Osteocyte (in vitro differentiated cells): ENCODE results near the gene GPX8. TPM values are rescaled to one million over a fixed set of nuclear protein-coding genes. Genes with fewer than 3 reads are reported as not detected.

ENCODE experiments used
- DNase-seq: peaks from one replicate; pipeline ENCODE4 v3.0.0; 2021; ENCODE audit warnings: mixed read lengths; ENCODE audit not compliant: unreplicated experiment; ENCODE audit errors: extremely low spot score
- H3K27ac Mint-ChIP-seq: one replicate; pipeline ENCODE4 v1.8.0; 2021; ENCODE audit warnings: mild to moderate bottlenecking, mixed read lengths; ENCODE audit not compliant: unreplicated experiment
- H3K27me3 Mint-ChIP-seq: one replicate; pipeline ENCODE4 v1.8.0; 2021; ENCODE audit warnings: mixed read lengths; ENCODE audit not compliant: unreplicated experiment
- H3K36me3 Mint-ChIP-seq: one replicate; pipeline ENCODE4 v1.8.0; 2021; ENCODE audit warnings: mixed read lengths; ENCODE audit not compliant: unreplicated experiment
- H3K4me1 Mint-ChIP-seq: one replicate; pipeline ENCODE4 v1.8.0; 2021; ENCODE audit warnings: mixed read lengths; ENCODE audit not compliant: unreplicated experiment
- H3K4me3 Mint-ChIP-seq: one replicate; pipeline ENCODE4 v1.8.0; 2021; ENCODE audit warnings: mild to moderate bottlenecking, moderate library complexity, mixed read lengths; ENCODE audit not compliant: unreplicated experiment
- H3K9me3 Mint-ChIP-seq: one replicate; pipeline ENCODE4 v1.8.0; 2021; ENCODE audit warnings: mixed read lengths; ENCODE audit not compliant: unreplicated experiment
- total RNA-seq: library from RNA; stranded (reverse); gene quantifications from 2 replicates; pipeline ENCODE4 v1.2.1, GENCODE V29; 2021
- TF ChIP-seq, protein P1 (sequence below): fragments of 200-600 bp; sonication (generic); IDR thresholded peaks from 2 replicates; pipeline ENCODE4 v1.5.0; 2021; ENCODE audit warnings: antibody characterized with exemption, mild to moderate bottlenecking, moderate library complexity

Gene GPX8
- total RNA-seq, 1 donor from 2014 or later, result 139 TPM

DNA sequence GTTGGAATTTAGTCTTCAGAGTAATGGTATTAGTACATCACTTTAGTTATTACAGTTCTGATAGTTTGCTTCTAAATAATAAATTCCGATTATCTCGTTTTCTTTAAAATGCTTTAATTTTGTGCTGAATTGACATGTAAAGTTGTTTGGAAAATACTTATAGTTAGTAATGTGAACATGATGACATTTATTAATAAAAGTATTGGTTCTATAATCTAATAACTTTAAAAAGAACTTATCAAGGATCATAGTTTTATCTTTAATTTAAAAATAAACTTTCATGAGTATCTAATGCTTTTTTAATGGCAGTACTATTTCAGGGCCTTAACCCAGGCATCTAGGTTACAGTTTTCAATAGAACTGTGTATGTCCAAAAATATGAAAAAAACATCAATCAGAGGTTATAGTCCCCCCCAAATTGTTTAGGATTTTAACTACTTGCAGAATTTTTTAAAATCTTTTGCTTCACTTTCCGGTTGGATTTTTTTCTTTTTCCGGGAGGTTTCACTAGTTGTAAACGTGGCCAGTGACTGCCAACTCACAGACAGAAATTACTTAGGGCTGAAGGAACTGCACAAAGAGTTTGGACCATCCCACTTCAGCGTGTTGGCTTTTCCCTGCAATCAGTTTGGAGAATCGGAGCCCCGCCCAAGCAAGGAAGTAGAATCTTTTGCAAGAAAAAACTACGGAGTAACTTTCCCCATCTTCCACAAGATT, 680 bp downstream of the GPX8 start:
- Mint-ChIP-seq H3K4me3 (peak overlapping the region; percentile 90), H3K9me3 (no peaks in the 10 kb centered on the region), H3K27me3 (no peaks in the 10 kb centered on the region), H3K36me3 (peaks cover 26% of the 10 kb centered on the region), H3K27ac (peak overlapping the region; percentile 97), H3K4me1 (peaks cover 21% of the 10 kb centered on the region)
- DNase-seq, result peak; percentile 87
- TF ChIP-seq, protein P1, sequence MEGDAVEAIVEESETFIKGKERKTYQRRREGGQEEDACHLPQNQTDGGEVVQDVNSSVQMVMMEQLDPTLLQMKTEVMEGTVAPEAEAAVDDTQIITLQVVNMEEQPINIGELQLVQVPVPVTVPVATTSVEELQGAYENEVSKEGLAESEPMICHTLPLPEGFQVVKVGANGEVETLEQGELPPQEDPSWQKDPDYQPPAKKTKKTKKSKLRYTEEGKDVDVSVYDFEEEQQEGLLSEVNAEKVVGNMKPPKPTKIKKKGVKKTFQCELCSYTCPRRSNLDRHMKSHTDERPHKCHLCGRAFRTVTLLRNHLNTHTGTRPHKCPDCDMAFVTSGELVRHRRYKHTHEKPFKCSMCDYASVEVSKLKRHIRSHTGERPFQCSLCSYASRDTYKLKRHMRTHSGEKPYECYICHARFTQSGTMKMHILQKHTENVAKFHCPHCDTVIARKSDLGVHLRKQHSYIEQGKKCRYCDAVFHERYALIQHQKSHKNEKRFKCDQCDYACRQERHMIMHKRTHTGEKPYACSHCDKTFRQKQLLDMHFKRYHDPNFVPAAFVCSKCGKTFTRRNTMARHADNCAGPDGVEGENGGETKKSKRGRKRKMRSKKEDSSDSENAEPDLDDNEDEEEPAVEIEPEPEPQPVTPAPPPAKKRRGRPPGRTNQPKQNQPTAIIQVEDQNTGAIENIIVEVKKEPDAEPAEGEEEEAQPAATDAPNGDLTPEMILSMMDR, result no peak

DNA sequence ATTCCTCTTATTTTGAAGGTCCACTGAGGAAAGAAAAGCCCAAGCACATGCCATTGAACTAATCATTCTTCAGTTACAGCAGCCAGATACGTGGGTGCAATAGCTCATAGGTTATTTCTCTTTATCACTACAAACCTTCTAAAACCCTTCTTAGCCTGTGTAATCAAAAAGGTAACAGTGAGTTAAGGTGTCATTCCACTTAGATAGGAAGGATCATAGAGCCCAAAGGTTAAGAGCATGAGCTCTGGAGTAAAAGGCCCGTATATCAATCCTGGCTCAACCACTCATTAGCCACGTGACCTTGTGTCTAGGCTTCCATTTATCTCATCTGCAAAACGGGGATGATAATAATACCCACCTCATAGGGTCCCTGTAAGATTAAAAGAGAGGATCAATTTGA, 2.7 kb downstream of the GPX8 start:
- Mint-ChIP-seq H3K4me3 (no peak overlapping the region), H3K27ac (no peak overlapping the region), H3K4me1 (peaks cover 21% of the 10 kb centered on the region), H3K9me3 (no peaks in the 10 kb centered on the region), H3K36me3 (peaks cover 39% of the 10 kb centered on the region), H3K27me3 (no peaks in the 10 kb centered on the region)
- TF ChIP-seq, protein P1, result no peak
- DNase-seq, result no peak

DNA sequence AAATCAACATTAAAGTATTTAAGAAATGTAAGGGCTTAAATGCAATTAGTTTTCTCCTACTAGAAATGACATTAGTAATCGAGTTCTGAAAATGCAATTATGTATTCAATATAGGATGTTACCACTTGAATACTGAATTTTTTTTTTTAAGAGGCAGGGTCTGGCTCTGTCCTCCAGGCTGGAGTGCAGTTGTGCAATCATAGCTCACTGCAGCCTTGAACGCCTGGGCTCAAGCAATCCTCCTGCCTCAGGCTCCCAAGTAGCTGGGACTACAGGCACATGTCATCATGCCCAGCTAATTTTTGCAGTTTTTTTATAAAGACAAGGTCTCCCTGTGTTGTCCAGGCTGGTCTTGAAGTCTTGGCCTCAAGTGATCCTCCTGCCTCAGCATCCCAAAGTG, 11.5 kb downstream of the GPX8 start:
- no peak overlapping the region for H3K27ac Mint-ChIP-seq
- H3K27me3 Mint-ChIP-seq, result peaks cover 42% of the 10 kb centered on the region
- H3K9me3 Mint-ChIP-seq, result no peaks in the 10 kb centered on the region
- DNase-seq, result no peak
- H3K36me3 Mint-ChIP-seq, result peaks cover 6% of the 10 kb centered on the region
- TF ChIP-seq, protein P1, result no peak
- H3K4me1 Mint-ChIP-seq, result peaks cover 21% of the 10 kb centered on the region
- no peak overlapping the region for H3K4me3 Mint-ChIP-seq

DNA sequence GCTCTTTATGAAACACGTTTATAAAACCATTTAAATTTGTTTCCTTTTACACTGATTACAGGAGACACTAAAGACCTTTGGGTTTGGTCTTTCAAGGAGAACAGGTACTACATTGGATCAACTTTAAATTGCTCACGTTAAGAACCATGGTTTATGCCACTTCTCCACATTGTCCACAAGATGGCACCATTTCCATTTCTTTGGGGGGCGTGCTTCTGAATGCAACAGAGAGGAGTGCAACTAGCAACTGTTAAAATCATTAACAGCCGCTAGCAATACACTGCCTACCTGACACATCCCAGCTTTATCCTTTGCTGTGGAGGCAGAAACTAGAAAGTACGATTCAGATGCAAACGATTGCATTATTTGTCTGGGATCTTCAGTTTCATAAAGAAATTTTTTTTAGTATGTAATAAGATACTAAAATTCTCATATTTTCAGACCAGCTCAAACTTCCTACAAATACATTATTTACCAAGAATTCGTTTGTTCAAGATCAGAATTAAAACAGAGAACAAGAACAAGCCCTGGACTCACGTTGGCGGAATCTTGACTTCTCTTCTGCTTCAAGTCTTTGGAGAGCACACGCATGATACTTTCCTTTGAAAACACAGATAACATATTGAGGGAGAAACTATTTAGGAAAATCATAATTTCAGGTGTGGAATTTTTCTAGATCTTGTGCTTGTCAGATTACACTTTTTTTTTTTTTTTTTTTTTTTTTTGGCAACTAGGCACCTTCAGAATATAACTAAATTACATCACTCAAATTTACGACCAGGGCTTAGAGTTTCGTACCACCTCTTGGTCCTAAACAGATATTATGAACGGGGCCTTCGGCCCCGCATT, 12.3 kb downstream of the GPX8 start:
- TF ChIP-seq, protein P1, result peak; percentile 88
- Mint-ChIP-seq H3K27me3 (peaks cover 50% of the 10 kb centered on the region), H3K4me1 (peaks cover 26% of the 10 kb centered on the region), H3K36me3 (no peaks in the 10 kb centered on the region), H3K4me3 (peak overlapping the region; percentile 79), H3K27ac (peak overlapping the region; percentile 40), H3K9me3 (no peaks in the 10 kb centered on the region)
- DNase-seq, result no peak
